Caco-2 (cell line): ENCODE results near the gene SNX20. TPM values are rescaled to one million over a fixed set of nuclear protein-coding genes. Genes with fewer than 3 reads are reported as not detected.

ENCODE experiments used
- BruUV-seq: library from RNA; stranded (reverse); fragments of 400-500 nt; replicated peaks from 2 replicates; lab custom pipeline; 2021; lab: Mats Ljungman, UMichigan
- CTCF ChIA-PET: fragments of 300-600 bp; sonication (Branson Sonifier 250); formaldehyde crosslinking; loops from one replicate; lab custom pipeline; 2022; ENCODE audit warnings: antibody characterized with exemption; lab: Charles Lee
- POLR2A ChIA-PET: fragments of 300-600 bp; sonication (Branson Sonifier 250); formaldehyde crosslinking; loops from one replicate; lab custom pipeline; 2022; ENCODE audit warnings: antibody characterized with exemption; lab: Charles Lee
- DNase-seq, 2 experiments: peaks; one replicate each; pipeline versions ENCODE4 v3.0.0 to v3.0.0-alpha.2; 2020 to 2022
- H3K27me3 ChIP-seq: replicated peaks from 2 replicates; pipeline ENCODE4 v1.6.0; 2011; ENCODE audit warnings: low read length; ENCODE audit not compliant: control insufficient read depth, insufficient read depth
- H3K36me3 ChIP-seq: 2 replicates; pipeline ENCODE4 v1.5.1; 2011; ENCODE audit warnings: low read length; ENCODE audit not compliant: control insufficient read depth, insufficient read depth
- H3K4me1 ChIP-seq: fragments of 250-450 bp; sonication (Bioruptor Pico); 2 replicates; pipeline ENCODE4 v1.5.1; 2020; ENCODE audit warnings: mild to moderate bottlenecking
- H3K4me3 ChIP-seq: 2 replicates; pipeline ENCODE4 v1.5.1; 2011; ENCODE audit warnings: low read depth, mild to moderate bottlenecking, control low read depth, low read length
- H3K9me3 ChIP-seq: fragments of 250-450 bp; sonication (Bioruptor Pico); 2 replicates; pipeline ENCODE4 v1.5.1; 2020; ENCODE audit warnings: mild to moderate bottlenecking, moderate library complexity
- H3K27ac Mint-ChIP-seq: one replicate; pipeline ENCODE4 v1.8.0; 2022; ENCODE audit warnings: mixed read lengths; ENCODE audit not compliant: unreplicated experiment
- H3K27me3 Mint-ChIP-seq: one replicate; pipeline ENCODE4 v1.8.0; 2022; ENCODE audit warnings: mixed read lengths; ENCODE audit not compliant: insufficient read depth, unreplicated experiment
- H3K36me3 Mint-ChIP-seq: one replicate; pipeline ENCODE4 v1.8.0; 2022; ENCODE audit warnings: mild to moderate bottlenecking, mixed read lengths; ENCODE audit not compliant: insufficient read depth, unreplicated experiment
- H3K4me1 Mint-ChIP-seq: one replicate; pipeline ENCODE4 v1.8.0; 2022; ENCODE audit warnings: low read depth, mixed read lengths; ENCODE audit not compliant: unreplicated experiment
- H3K4me3 Mint-ChIP-seq: one replicate; pipeline ENCODE4 v1.8.0; 2022; ENCODE audit warnings: mild to moderate bottlenecking, moderate library complexity, mixed read lengths; ENCODE audit not compliant: unreplicated experiment
- H3K9me3 Mint-ChIP-seq: one replicate; pipeline ENCODE4 v1.8.0; 2022; ENCODE audit warnings: mixed read lengths; ENCODE audit not compliant: unreplicated experiment
- intact Hi-C: fragments of 100-400 bp; cut with micrococcal nuclease; formaldehyde crosslinking; loops from one replicate; pipeline ENCODE4 v1.10.0; 2022; ENCODE audit not compliant: unreplicated experiment
- total RNA-seq: library from RNA; stranded (reverse); gene quantifications from 2 replicates; pipeline ENCODE4 v1.2.3, GENCODE V29; 2022
- TF ChIP-seq, protein P1 (sequence below), 2 experiments: fragments of 200-600 bp in 1 of 2; IDR thresholded peaks; 1 replicate in 1 of 2; 2 replicates in 1 of 2; pipeline versions ENCODE4 v1.5.1 to v1.8.0; 2011 to 2022; ENCODE audit warnings: antibody characterized with exemption in 1 of 2, control low read depth in 1 of 2, inconsistent platforms in 1 of 2, low read depth in 1 of 2, low read length in 1 of 2, mild to moderate bottlenecking in 1 of 2, moderate library complexity in 1 of 2; ENCODE audit not compliant: insufficient read depth in 1 of 2, severe bottlenecking in 1 of 2, unreplicated experiment in 1 of 2

The SNX20 gene
- total RNA-seq, 1 experiment from 2014 or later: not detected

- H3K36me3 ChIP-seq: no peaks in the 10 kb centered on the region
- H3K27me3 ChIP-seq: no peaks in the 10 kb centered on the region
- no peak for DNase-seq
- CTCF ChIA-PET: interaction anchor here (0.6 to 2.1 kb wide), 3 partner anchors 16 to 144 kb away, joined by 3 to 13 read pairs (median 4); no protein-coding TSS in a partner anchor
- H3K27me3 Mint-ChIP-seq: no peaks in the 10 kb centered on the region
- no peaks in the 10 kb centered on the region for H3K36me3 Mint-ChIP-seq
- TF ChIP-seq, protein P1, sequence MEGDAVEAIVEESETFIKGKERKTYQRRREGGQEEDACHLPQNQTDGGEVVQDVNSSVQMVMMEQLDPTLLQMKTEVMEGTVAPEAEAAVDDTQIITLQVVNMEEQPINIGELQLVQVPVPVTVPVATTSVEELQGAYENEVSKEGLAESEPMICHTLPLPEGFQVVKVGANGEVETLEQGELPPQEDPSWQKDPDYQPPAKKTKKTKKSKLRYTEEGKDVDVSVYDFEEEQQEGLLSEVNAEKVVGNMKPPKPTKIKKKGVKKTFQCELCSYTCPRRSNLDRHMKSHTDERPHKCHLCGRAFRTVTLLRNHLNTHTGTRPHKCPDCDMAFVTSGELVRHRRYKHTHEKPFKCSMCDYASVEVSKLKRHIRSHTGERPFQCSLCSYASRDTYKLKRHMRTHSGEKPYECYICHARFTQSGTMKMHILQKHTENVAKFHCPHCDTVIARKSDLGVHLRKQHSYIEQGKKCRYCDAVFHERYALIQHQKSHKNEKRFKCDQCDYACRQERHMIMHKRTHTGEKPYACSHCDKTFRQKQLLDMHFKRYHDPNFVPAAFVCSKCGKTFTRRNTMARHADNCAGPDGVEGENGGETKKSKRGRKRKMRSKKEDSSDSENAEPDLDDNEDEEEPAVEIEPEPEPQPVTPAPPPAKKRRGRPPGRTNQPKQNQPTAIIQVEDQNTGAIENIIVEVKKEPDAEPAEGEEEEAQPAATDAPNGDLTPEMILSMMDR (IDR thresholded peaks at IDR 0.05; ENCODE audit: insufficient read depth in 1 of 2, low read depth in 1 of 2, low read length in 1 of 2, severe bottlenecking in 1 of 2, unreplicated experiment in 1 of 2): no peak
- intact Hi-C loops: no loop called here
- H3K27ac Mint-ChIP-seq: no peak overlapping the region
- POLR2A ChIA-PET: no interaction called here
- no TSS peak for BruUV-seq
- 0 out of 2 replicates have a peak, but pooled peaks cover 5% of the 10 kb centered on the region for H3K9me3 ChIP-seq
- H3K4me3 Mint-ChIP-seq: no peak overlapping the region
- no peaks in the 10 kb centered on the region for H3K4me1 ChIP-seq
- no peak overlapping the region for H3K4me3 ChIP-seq
- no peaks in the 10 kb centered on the region for H3K9me3 Mint-ChIP-seq
- H3K4me1 Mint-ChIP-seq: peaks cover 9% of the 10 kb centered on the region
Observed at GRCh38 chr16:50662306-50662940, 18.7 kb downstream of the SNX20 start.

- Mint-ChIP-seq H3K4me1 (peaks cover 7% of the 10 kb centered on the region), H3K27ac (no peak overlapping the region), H3K4me3 (no peak overlapping the region), H3K27me3 (no peaks in the 10 kb centered on the region), H3K36me3 (no peaks in the 10 kb centered on the region), H3K9me3 (no peaks in the 10 kb centered on the region)
- no peak overlapping the region for H3K4me3 ChIP-seq
- DNase-seq: no peak
- ChIA-PET POLR2A (no interaction called here), CTCF (no interaction called here)
- intact Hi-C loops: no loop called here
- H3K4me1 ChIP-seq: no peaks in the 10 kb centered on the region
- H3K27me3 ChIP-seq: no peaks in the 10 kb centered on the region
- BruUV-seq: no TSS peak
- TF ChIP-seq, protein P1 (IDR thresholded peaks at IDR 0.05; ENCODE audit: insufficient read depth in 1 of 2, low read depth in 1 of 2, low read length in 1 of 2, severe bottlenecking in 1 of 2, unreplicated experiment in 1 of 2): no peak
- 0 out of 2 replicates have a peak, but pooled peaks cover 5% of the 10 kb centered on the region for H3K9me3 ChIP-seq
- H3K36me3 ChIP-seq: no peaks in the 10 kb centered on the region
Observed at GRCh38 chr16:50659806-50660205, 21.3 kb downstream of the SNX20 start.

GRCh38 chr16:50657241-50657640 lies 23.9 kb downstream of the SNX20 start:
- BruUV-seq: no TSS peak
- H3K4me3 Mint-ChIP-seq: no peak overlapping the region
- H3K27ac Mint-ChIP-seq: no peak overlapping the region
- CTCF ChIA-PET: interaction anchor here (0.9 to 1.1 kb wide), 3 partner anchors 8 to 149 kb away, joined by 3 to 5 read pairs (median 3); no protein-coding TSS in a partner anchor
- H3K9me3 ChIP-seq: 0 out of 2 replicates have a peak, but pooled peaks cover under 1% of the 10 kb centered on the region
- no peaks in the 10 kb centered on the region for H3K27me3 ChIP-seq
- no peaks in the 10 kb centered on the region for H3K4me1 ChIP-seq
- no peaks in the 10 kb centered on the region for H3K36me3 Mint-ChIP-seq
- DNase-seq: no peak
- TF ChIP-seq, protein P1 (IDR thresholded peaks at IDR 0.05; ENCODE audit: insufficient read depth in 1 of 2, low read depth in 1 of 2, low read length in 1 of 2, severe bottlenecking in 1 of 2, unreplicated experiment in 1 of 2): no peak
- POLR2A ChIA-PET: no interaction called here
- H3K36me3 ChIP-seq: no peaks in the 10 kb centered on the region
- no peak overlapping the region for H3K4me3 ChIP-seq
- intact Hi-C loops: no loop called here
- no peaks in the 10 kb centered on the region for H3K27me3 Mint-ChIP-seq
- H3K4me1 Mint-ChIP-seq: peaks cover 7% of the 10 kb centered on the region
- peaks cover 2% of the 10 kb centered on the region for H3K9me3 Mint-ChIP-seq
